B cell (primary cell): ENCODE results near the gene SPOCK1. TPM values are rescaled to one million over a fixed set of nuclear protein-coding genes. Genes with fewer than 3 reads are reported as not detected.

Experiments used
- ATAC-seq: fragments of 200-7000 bp; cut with Tn5 transposase; one replicate; pipeline ENCODE4 v1.10.0; 2021; ENCODE audit warnings: low read depth, mild to moderate bottlenecking, moderate number of reproducible peaks, moderate library complexity
- CTCF ChIA-PET: fragments of 350-600 bp; sonication (Branson Sonifier 250); formaldehyde crosslinking; loops from one replicate; lab custom pipeline; 2021; ENCODE audit warnings: antibody characterized with exemption, inconsistent platforms; lab: Charles Lee
- POLR2A ChIA-PET: fragments of 350-600 bp; sonication (Branson Sonifier 250); formaldehyde crosslinking; loops from one replicate; lab custom pipeline; 2021; ENCODE audit warnings: antibody characterized with exemption; lab: Charles Lee
- DNase-seq: peaks from one replicate; pipeline ENCODE4 v3.0.0; 2013
- H2AFZ ChIP-seq: 2 replicates; pipeline ENCODE4 v1.6.1; 2012; ENCODE audit warnings: mild to moderate bottlenecking, low read depth, low read length; ENCODE audit not compliant: insufficient read depth, poor library complexity, severe bottlenecking
- H3K27ac ChIP-seq, 2 donors: 1 replicate in 1 of 2; 2 replicates in 1 of 2; pipeline ENCODE4 v1.5.1; 2012 to 2013; ENCODE audit warnings: low read length in 2 of 2, mild to moderate bottlenecking in 2 of 2, moderate library complexity in 1 of 2
- H3K27me3 ChIP-seq, 4 experiments: fragments of 200-600 bp in 1 of 4; sonication (generic) in 1 of 4; replicated peaks in 1 of 4; 1 replicate in 2 of 4; 2 replicates in 2 of 4; pipeline versions ENCODE4 v1.6.1 to v1.7.0; 2013 to 2016; ENCODE audit warnings: low read length in 3 of 4, mild to moderate bottlenecking in 2 of 4, mixed read lengths in 1 of 4, moderate library complexity in 1 of 4; ENCODE audit not compliant: insufficient read depth in 4 of 4, control insufficient read depth in 3 of 4; ENCODE audit errors: control extremely low read depth in 1 of 4
- H3K36me3 ChIP-seq, 2 experiments: replicated peaks in 1 of 2; 1 replicate in 1 of 2; 2 replicates in 1 of 2; pipeline versions ENCODE4 v1.6.1 to v1.7.1; 2013; ENCODE audit warnings: low read length in 1 of 2; ENCODE audit not compliant: insufficient read depth in 2 of 2, control insufficient read depth in 1 of 2; ENCODE audit errors: control extremely low read depth in 1 of 2, extremely low read depth in 1 of 2
- H3K4me1 ChIP-seq, 2 donors: fragments of 200-600 bp in 1 of 2; sonication (generic) in 1 of 2; 1 replicate in 1 of 2; 2 replicates in 1 of 2; pipeline versions ENCODE4 v1.5.1 to v1.6.1; 2013 to 2017; ENCODE audit warnings: low read length in 2 of 2; ENCODE audit not compliant: control insufficient read depth in 2 of 2, insufficient read depth in 2 of 2
- H3K4me2 ChIP-seq: replicated peaks from 2 replicates; pipeline ENCODE3; 2012; ENCODE audit warnings: mild to moderate bottlenecking, low read depth, low read length; ENCODE audit not compliant: poor library complexity, severe bottlenecking
- H3K4me3 ChIP-seq, 5 experiments: fragments of 200-600 bp in 1 of 5; sonication (generic) in 1 of 5; 1 replicate in 3 of 5; 2 replicates in 2 of 5; pipeline versions ENCODE4 v1.5.1 to v1.7.0; 2011 to 2016; ENCODE audit warnings: low read length in 4 of 5, mild to moderate bottlenecking in 4 of 5, low read depth in 2 of 5, control low read depth in 1 of 5, moderate library complexity in 1 of 5; ENCODE audit not compliant: insufficient read depth in 1 of 5; ENCODE audit errors: control extremely low read depth in 1 of 5, extremely low read depth in 1 of 5
- H3K79me2 ChIP-seq: fragments of 200-600 bp; sonication (generic); one replicate; pipeline ENCODE4 v1.6.0; 2016; ENCODE audit warnings: low read length; ENCODE audit not compliant: control insufficient read depth, insufficient read depth
- H3K9ac ChIP-seq: fragments of 200-600 bp; sonication (generic); 2 replicates; pipeline ENCODE4 v1.6.1; 2017; ENCODE audit warnings: mild to moderate bottlenecking, low read length, moderate library complexity
- H3K9me3 ChIP-seq, 3 donors: one replicate each; pipeline versions ENCODE4 v1.6.1 to v1.7.1; 2013; ENCODE audit warnings: low read length in 2 of 3; ENCODE audit not compliant: control insufficient read depth in 2 of 3, insufficient read depth in 1 of 3; ENCODE audit errors: control extremely low read depth in 1 of 3
- H4K20me1 ChIP-seq: 2 replicates; pipeline ENCODE4 v1.6.0; 2012; ENCODE audit warnings: mild to moderate bottlenecking, low read length; ENCODE audit not compliant: insufficient read depth, control insufficient read depth, poor library complexity, severe bottlenecking
- H3K27ac Mint-ChIP-seq: one replicate; pipeline ENCODE4 v1.8.0; 2021; ENCODE audit warnings: mixed read lengths
- H3K27me3 Mint-ChIP-seq: one replicate; pipeline ENCODE4 v1.8.0; 2021; ENCODE audit warnings: mixed read lengths
- H3K4me1 Mint-ChIP-seq: one replicate; pipeline ENCODE4 v1.8.0; 2021; ENCODE audit warnings: mixed read lengths
- H3K4me3 Mint-ChIP-seq: one replicate; pipeline ENCODE4 v1.8.0; 2021; ENCODE audit warnings: mixed read lengths
- H3K9me3 Mint-ChIP-seq: one replicate; pipeline ENCODE4 v1.8.0; 2022; ENCODE audit warnings: mixed read lengths; ENCODE audit not compliant: insufficient read depth
- CTCF ChIP-seq: fragments of 200-600 bp; IDR thresholded peaks from one replicate; pipeline ENCODE4 v1.8.0; 2022; ENCODE audit warnings: antibody characterized with exemption, mild to moderate bottlenecking
- EZH2 ChIP-seq: IDR thresholded peaks from 2 replicates; pipeline ENCODE4 v1.6.1; 2012; ENCODE audit warnings: borderline replicate concordance, low read depth, mild to moderate bottlenecking, moderate library complexity, low read length; ENCODE audit not compliant: insufficient read depth, poor library complexity, severe bottlenecking
- WGBS: methylation state at CpG from one replicate; pipeline ENCODE4 v1.1.5; 2013; ENCODE audit warnings: missing lambda C conversion rate; ENCODE audit not compliant: insufficient coverage; 5-methylcytosine and 5-hydroxymethylcytosine counted together
- intact Hi-C: fragments of 100-400 bp; cut with micrococcal nuclease; formaldehyde crosslinking; loops from one replicate; pipeline ENCODE4 v1.10.0; 2022
- polyA plus RNA-seq: library from polyadenylated mRNA; depleted of rRNA; stranded (reverse); fragments of >200 nt; gene quantifications from 2 replicates; pipeline ENCODE4 v1.2.3, GENCODE V29; 2012
- total RNA-seq, 2 donors: library from RNA; stranded (reverse); fragments of 120-200 nt in 1 of 2; gene quantifications; 1 replicate in 1 of 2; 2 replicates in 1 of 2; pipeline versions ENCODE4 v1.2.3 to v1.2.4, GENCODE V29; 2013 to 2022

Gene SPOCK1
- total and polyA plus RNA-seq, 2 donors (not counting 1 experiment from before 2014, with no cell fraction given): not detected

- Histone ChIP-seq H3K79me2 (no peaks in the 10 kb centered on the region), H3K4me2 (no peak overlapping the region), H3K9ac (no peak overlapping the region), H3K9me3 (no peaks in the 10 kb centered on the region), H3K27me3 (peaks cover 0 to 4% (median 1%) of the 10 kb centered on the region in 4 experiments), H3K27ac (no peak overlapping the region), H3K4me1 (no peaks in the 10 kb centered on the region), H2AFZ (no peak overlapping the region), H3K4me3 (no peak overlapping the region), H4K20me1 (no peaks in the 10 kb centered on the region), H3K36me3 (no peaks in the 10 kb centered on the region)
- intact Hi-C loops: no loop called here
- ChIA-PET CTCF (no interaction called here), POLR2A (no interaction called here)
- TF ChIP-seq CTCF: no peak
- TF ChIP-seq EZH2: no peak
- no peak for ATAC-seq
- H3K27me3 Mint-ChIP-seq: peaks cover 28% of the 10 kb centered on the region
- H3K4me1 Mint-ChIP-seq: no peaks in the 10 kb centered on the region
- H3K4me3 Mint-ChIP-seq: no peak overlapping the region
- 50% methylated on average over 1 of the region's 1 CpG for WGBS
- no peak overlapping the region for H3K27ac Mint-ChIP-seq
- H3K9me3 Mint-ChIP-seq: no peaks in the 10 kb centered on the region
- no peak for DNase-seq
These were observed 11.5 kb upstream of the SPOCK1 start for GRCh38 chr5:137510671-137511070.

GRCh38 chr5:137507150-137507549, 8.0 kb upstream of the SPOCK1 start:
- Histone ChIP-seq H3K4me1 (no peaks in the 10 kb centered on the region), H2AFZ (no peak overlapping the region), H4K20me1 (no peaks in the 10 kb centered on the region), H3K36me3 (no peaks in the 10 kb centered on the region), H3K27ac (no peak overlapping the region), H3K4me2 (no peak overlapping the region), H3K79me2 (no peaks in the 10 kb centered on the region), H3K9me3 (no peaks in the 10 kb centered on the region), H3K9ac (no peak overlapping the region), H3K27me3 (peaks cover 0 to 3% (median 1%) of the 10 kb centered on the region in 4 experiments), H3K4me3 (no peak overlapping the region)
- Mint-ChIP-seq H3K27ac (no peak overlapping the region), H3K9me3 (no peaks in the 10 kb centered on the region), H3K4me1 (no peaks in the 10 kb centered on the region), H3K27me3 (peaks cover 27% of the 10 kb centered on the region), H3K4me3 (no peak overlapping the region)
- ATAC-seq (no peak), DNase-seq (no peak)
- ChIA-PET POLR2A (no interaction called here), CTCF (no interaction called here)
- TF ChIP-seq EZH2: no peak
- no peak for TF ChIP-seq CTCF
- intact Hi-C loops: no loop called here
- WGBS: 83% methylated on average over 3 of the region's 5 CpGs
